CD14-positive monocyte (primary cell): ENCODE results near the gene IVD. TPM values are rescaled to one million over a fixed set of nuclear protein-coding genes. Genes with fewer than 3 reads are reported as not detected.

Source experiments
- DNase-seq, 3 donors: peaks; one replicate each; pipeline ENCODE4 v3.0.0-alpha.2; 2011 to 2022
- H2AFZ ChIP-seq: 2 replicates; pipeline ENCODE4 v1.6.0; 2012; ENCODE audit warnings: mild to moderate bottlenecking, low read depth, low read length, inconsistent platforms; ENCODE audit not compliant: insufficient read depth, poor library complexity, severe bottlenecking
- H3K27ac ChIP-seq, 2 donors: 1 replicate in 1 of 2; 2 replicates in 1 of 2; pipeline ENCODE4 v1.5.1; 2012 to 2013; ENCODE audit warnings: low read length in 2 of 2, control low read depth in 1 of 2, inconsistent platforms in 1 of 2, low read depth in 1 of 2, mild to moderate bottlenecking in 1 of 2
- H3K27me3 ChIP-seq, 2 donors: one replicate each; pipeline versions ENCODE4 v1.6.0 to v1.6.1; 2011 to 2013; ENCODE audit warnings: low read length in 2 of 2; ENCODE audit not compliant: control insufficient read depth in 2 of 2, insufficient read depth in 2 of 2
- H3K36me3 ChIP-seq, 2 donors: replicated peaks in 1 of 2; 1 replicate in 1 of 2; 2 replicates in 1 of 2; pipeline versions ENCODE4 v1.5.1 to v1.6.1; 2012 to 2013; ENCODE audit warnings: low read length in 2 of 2, control low read depth in 1 of 2, inconsistent platforms in 1 of 2, mild to moderate bottlenecking in 1 of 2; ENCODE audit not compliant: insufficient read depth in 2 of 2, control insufficient read depth in 1 of 2
- H3K4me1 ChIP-seq, 2 donors: 1 replicate in 1 of 2; 2 replicates in 1 of 2; pipeline versions ENCODE4 v1.5.1 to v1.6.1; 2012 to 2013; ENCODE audit warnings: low read length in 2 of 2, control low read depth in 1 of 2, inconsistent platforms in 1 of 2, mild to moderate bottlenecking in 1 of 2, moderate library complexity in 1 of 2; ENCODE audit not compliant: insufficient read depth in 2 of 2, control insufficient read depth in 1 of 2
- H3K4me2 ChIP-seq: replicated peaks from 2 replicates; pipeline ENCODE3; 2012; ENCODE audit warnings: low read length, moderate library complexity, mild to moderate bottlenecking; ENCODE audit not compliant: poor library complexity, severe bottlenecking; ENCODE audit errors: extremely low read depth
- H3K4me3 ChIP-seq, 3 experiments: fragments of 200-600 bp in 1 of 3; sonication (generic) in 1 of 3; replicated peaks in 1 of 3; 1 replicate in 2 of 3; 2 replicates in 1 of 3; pipeline ENCODE4 v1.5.1; 2011 to 2013; ENCODE audit warnings: low read length in 3 of 3, mild to moderate bottlenecking in 3 of 3, control low read depth in 2 of 3, low read depth in 2 of 3, inconsistent platforms in 1 of 3, moderate library complexity in 1 of 3
- H3K79me2 ChIP-seq: 2 replicates; pipeline ENCODE4 v1.6.0; 2012; ENCODE audit warnings: mild to moderate bottlenecking, control low read depth, inconsistent platforms, low read length, moderate library complexity; ENCODE audit not compliant: insufficient read depth
- H3K9ac ChIP-seq: 2 replicates; pipeline ENCODE4 v1.6.0; 2017; ENCODE audit warnings: low read length, mild to moderate bottlenecking; ENCODE audit not compliant: insufficient read depth, poor library complexity, severe bottlenecking
- H3K9me3 ChIP-seq, 2 donors: replicated peaks in 1 of 2; 1 replicate in 1 of 2; 2 replicates in 1 of 2; pipeline versions ENCODE4 v1.5.1 to v1.6.1; 2012 to 2013; ENCODE audit warnings: low read length in 2 of 2, control low read depth in 1 of 2; ENCODE audit not compliant: control insufficient read depth in 1 of 2, insufficient read depth in 1 of 2
- H4K20me1 ChIP-seq: 2 replicates; pipeline ENCODE4 v1.6.0; 2012; ENCODE audit warnings: mild to moderate bottlenecking, low read length, control low read depth, moderate library complexity; ENCODE audit not compliant: insufficient read depth
- H3K27ac Mint-ChIP-seq, 7 donors: one replicate each; pipeline ENCODE4 v1.8.0; 2020; ENCODE audit warnings: mild to moderate bottlenecking in 7 of 7, mixed read lengths in 7 of 7, moderate library complexity in 6 of 7, inconsistent platforms in 2 of 7
- H3K27me3 Mint-ChIP-seq, 3 donors: one replicate each; pipeline ENCODE4 v1.8.0; 2021 to 2022; ENCODE audit warnings: low read depth in 3 of 3, mild to moderate bottlenecking in 3 of 3, mixed read lengths in 3 of 3, moderate library complexity in 3 of 3, inconsistent platforms in 1 of 3
- H3K36me3 Mint-ChIP-seq, 2 donors: one replicate each; pipeline ENCODE4 v1.8.0; 2020; ENCODE audit warnings: mixed read lengths in 2 of 2, inconsistent platforms in 1 of 2, mild to moderate bottlenecking in 1 of 2
- H3K4me1 Mint-ChIP-seq: one replicate; pipeline ENCODE4 v1.8.0; 2020; ENCODE audit warnings: mild to moderate bottlenecking, mixed read lengths
- H3K4me3 Mint-ChIP-seq, 2 donors: one replicate each; pipeline ENCODE4 v1.8.0; 2020; ENCODE audit warnings: mild to moderate bottlenecking in 2 of 2, mixed read lengths in 2 of 2, moderate library complexity in 1 of 2
- H3K9me3 Mint-ChIP-seq, 7 donors: one replicate each; pipeline ENCODE4 v1.8.0; 2020 to 2022; ENCODE audit warnings: mixed read lengths in 7 of 7, mild to moderate bottlenecking in 6 of 7, moderate library complexity in 6 of 7, inconsistent platforms in 2 of 7
- CTCF ChIP-seq: fragments of 200-600 bp; IDR thresholded peaks from one replicate; pipeline ENCODE4 v1.8.0; 2022; ENCODE audit warnings: antibody characterized with exemption, mild to moderate bottlenecking
- WGBS: methylation state at CpG from one replicate; pipeline ENCODE4 v1.1.5; 2013; ENCODE audit warnings: missing lambda C conversion rate; ENCODE audit not compliant: insufficient coverage; 5-methylcytosine and 5-hydroxymethylcytosine counted together
- intact Hi-C, 2 donors: fragments of 100-400 bp; cut with micrococcal nuclease; formaldehyde crosslinking; loops; one replicate each; pipeline versions ENCODE4 v1.15.0 to v1.15.1; 2023
- polyA plus RNA-seq, 3 donors: library from polyadenylated mRNA; depleted of rRNA in 1 of 3; unstranded in 2 of 3; stranded (reverse) in 1 of 3; fragments of 300-500 nt in 2 of 3; fragments of >200 nt in 1 of 3; fragmentation: Illumina TruSeq in 2 of 3; gene quantifications; 1 replicate in 2 of 3; 2 replicates in 1 of 3; pipeline ENCODE4 v1.2.3, GENCODE V29; 2012 to 2021

The IVD gene
- polyA plus RNA-seq, 3 donors: 28.6 to 46.3 (median 31.3) TPM

- Mint-ChIP-seq H3K27ac (no peak overlapping the region), H3K27me3 (peaks cover 0 to 3% (median 0%) of the 10 kb centered on the region in 3 donors), H3K36me3 (peaks cover 46 to 74% of the 10 kb centered on the region in 2 donors), H3K9me3 (peaks cover 0 to 2% (median 0%) of the 10 kb centered on the region in 7 donors), H3K4me1 (peaks cover 6% of the 10 kb centered on the region), H3K4me3 (no peak overlapping the region)
- Histone ChIP-seq H3K27ac (no peak overlapping the region), H4K20me1 (peaks cover 20% of the 10 kb centered on the region), H3K9ac (no peak overlapping the region), H2AFZ (no peak overlapping the region), H3K4me3 (no peak overlapping the region), H3K4me2 (no peak overlapping the region), H3K9me3 (no peaks in the 10 kb centered on the region), H3K79me2 (no peaks in the 10 kb centered on the region), H3K36me3 (peaks cover 41 to 67% of the 10 kb centered on the region in 2 donors), H3K4me1 (peaks cover 0 to 13% of the 10 kb centered on the region in 2 donors), H3K27me3 (no peaks in the 10 kb centered on the region)
- TF ChIP-seq CTCF: no peak
- DNase-seq: no peak
- intact Hi-C loops: no loop called here
- WGBS: 99% methylated on average over 12 of the region's 14 CpGs
Observed at GRCh38 chr15:40463886-40464545, 58.4 kb downstream of the IVD start.

GRCh38 chr15:40464595-40465185 lies 59.1 kb downstream of the IVD start:
- Mint-ChIP-seq H3K4me1 (peaks cover 6% of the 10 kb centered on the region), H3K9me3 (peaks cover 0 to 2% (median 0%) of the 10 kb centered on the region in 7 donors), H3K36me3 (peaks cover 43 to 68% of the 10 kb centered on the region in 2 donors), H3K27me3 (peaks cover 0 to 3% (median 0%) of the 10 kb centered on the region in 3 donors), H3K27ac (no peak overlapping the region), H3K4me3 (no peak overlapping the region)
- peaks cover 13% of the 10 kb centered on the region for H4K20me1 ChIP-seq
- no peak overlapping the region for H3K27ac ChIP-seq
- H3K27me3 ChIP-seq: no peaks in the 10 kb centered on the region
- no peak for TF ChIP-seq CTCF
- no peaks in the 10 kb centered on the region for H3K79me2 ChIP-seq
- no peaks in the 10 kb centered on the region for H3K9me3 ChIP-seq
- WGBS: no CpG with 5 or more reads among the region's 3 CpGs
- no peak overlapping the region for H2AFZ ChIP-seq
- H3K4me3 ChIP-seq: no peak overlapping the region
- H3K9ac ChIP-seq: no peak overlapping the region
- intact Hi-C loops: no loop called here
- H3K36me3 ChIP-seq: peaks cover 34 to 60% of the 10 kb centered on the region in 2 donors
- DNase-seq: no peak
- no peak overlapping the region for H3K4me2 ChIP-seq
- H3K4me1 ChIP-seq: peaks cover 0 to 13% of the 10 kb centered on the region in 2 donors
